GM21825 (cell line): Measurements from ENCODE around the gene ZNF860.
A peak's percentile ranks its signal among the peaks of the same experiment; 100 is the strongest.

Source experiments
- ATAC-seq: cut with Tn5 transposase; IDR thresholded peaks from one replicate; pipeline ENCODE4 v1.9.1; 2021; ENCODE audit warnings: mild to moderate bottlenecking, moderate library complexity; ENCODE audit not compliant: unreplicated experiment

The ZNF860 gene

GRCh38 chr3:31981206-31982181 is at the start of gene ZNF860, which contains the start of gene OSBPL10:
ZNF860 (plus strand) TSS chr3:31981750; CDS start chr3:31989080, 7,330 bp downstream.
OSBPL10 (minus strand) TSS chr3:31981262; CDS start chr3:31981179, 83 bp downstream.
- ATAC-seq, result no peak

DNA sequence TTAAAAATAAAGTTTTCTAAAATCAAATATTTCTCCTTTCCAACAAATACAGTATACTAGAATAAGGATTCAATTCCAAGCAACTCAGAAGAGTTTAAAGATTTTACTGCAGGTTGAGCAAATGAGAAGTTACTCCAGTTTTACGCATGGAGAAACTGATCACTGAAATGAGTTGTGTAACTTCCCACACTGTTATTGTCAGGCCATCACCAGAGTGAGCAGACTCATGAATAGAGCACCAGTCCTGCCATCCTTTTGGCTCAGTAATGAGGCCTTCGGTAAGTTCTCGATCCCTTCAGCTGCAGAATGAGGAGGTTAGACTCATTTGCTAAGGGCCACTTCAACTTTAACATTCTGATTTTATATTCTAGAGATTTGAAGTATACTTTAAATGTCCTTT is 48.6 kb upstream of the ZNF860 start:
- no peak for ATAC-seq

DNA sequence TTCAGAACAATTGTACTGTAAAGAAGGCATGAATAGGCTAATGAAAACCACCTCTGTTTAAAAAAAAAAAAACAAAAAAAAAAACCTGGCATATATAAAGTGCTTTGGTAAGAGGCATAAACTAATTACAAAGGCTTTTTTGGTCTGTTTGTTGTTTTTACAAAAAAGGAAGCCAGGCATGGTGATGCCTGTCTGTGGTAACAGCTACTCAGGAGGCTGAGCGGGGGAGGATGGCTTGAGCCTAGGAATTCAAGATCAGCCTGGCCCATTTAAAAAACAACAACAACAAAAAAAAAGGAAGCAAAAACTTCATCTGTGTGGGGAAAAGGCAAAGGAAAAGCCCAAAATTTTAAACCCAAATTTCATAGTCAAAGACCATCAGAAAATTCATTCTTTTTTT is 47.5 kb upstream of the ZNF860 start:
- no peak for ATAC-seq

- no peak for ATAC-seq
Measured at GRCh38 chr3:31934866-31935265, 46.7 kb upstream of the ZNF860 start.

GRCh38 chr3:31936420-31937060 is 45.0 kb upstream of the ZNF860 start:
- no peak for ATAC-seq

- ATAC-seq, result no peak
Measured at GRCh38 chr3:31937225-31937624, 44.3 kb upstream of the ZNF860 start.

DNA sequence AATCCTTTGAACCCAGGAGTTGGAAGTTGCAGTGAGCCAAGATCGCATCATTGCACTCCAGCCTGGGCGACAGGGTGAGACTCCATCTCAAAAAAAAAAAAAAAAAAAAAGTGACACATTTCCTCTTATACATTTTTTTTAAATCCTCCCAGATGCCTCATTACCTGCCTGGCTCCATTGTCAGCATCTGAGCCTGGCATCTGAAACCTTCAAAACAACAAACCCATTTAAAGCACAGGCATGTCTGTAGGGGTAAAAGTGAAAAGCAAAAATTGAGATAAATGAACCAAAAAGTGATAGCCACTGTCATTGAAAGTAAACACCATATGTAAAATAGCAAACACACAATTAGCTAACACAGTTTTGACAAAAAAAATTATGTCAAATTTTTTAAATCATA is 39.1 kb upstream of the ZNF860 start:
- no peak for ATAC-seq

- no peak for ATAC-seq
Measured at GRCh38 chr3:31943041-31943440, 38.5 kb upstream of the ZNF860 start.

- no peak for ATAC-seq
Measured at GRCh38 chr3:31945738-31946052, 35.9 kb upstream of the ZNF860 start.

- no peak for ATAC-seq
Measured at GRCh38 chr3:31946484-31947081, 35.0 kb upstream of the ZNF860 start.

DNA sequence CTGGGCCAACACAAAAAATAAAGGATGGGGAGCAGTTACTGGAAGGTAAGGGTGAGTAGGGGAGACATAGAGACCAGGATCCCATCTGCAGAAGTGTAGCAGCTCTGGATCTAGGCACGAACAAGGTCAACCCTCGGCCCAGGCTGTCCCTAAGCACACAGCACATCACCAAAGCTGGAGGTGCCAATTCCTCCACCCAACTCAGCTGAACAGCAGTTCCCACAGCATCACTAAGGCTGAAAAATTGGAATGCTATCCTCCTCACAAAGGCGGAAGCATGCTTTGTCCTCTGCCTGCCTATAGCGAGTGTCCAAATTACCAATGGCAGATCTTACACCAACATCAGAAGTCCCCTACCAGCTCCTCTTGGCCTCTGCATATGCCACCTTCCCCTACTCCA is 34.4 kb upstream of the ZNF860 start:
- ATAC-seq, result no peak

DNA sequence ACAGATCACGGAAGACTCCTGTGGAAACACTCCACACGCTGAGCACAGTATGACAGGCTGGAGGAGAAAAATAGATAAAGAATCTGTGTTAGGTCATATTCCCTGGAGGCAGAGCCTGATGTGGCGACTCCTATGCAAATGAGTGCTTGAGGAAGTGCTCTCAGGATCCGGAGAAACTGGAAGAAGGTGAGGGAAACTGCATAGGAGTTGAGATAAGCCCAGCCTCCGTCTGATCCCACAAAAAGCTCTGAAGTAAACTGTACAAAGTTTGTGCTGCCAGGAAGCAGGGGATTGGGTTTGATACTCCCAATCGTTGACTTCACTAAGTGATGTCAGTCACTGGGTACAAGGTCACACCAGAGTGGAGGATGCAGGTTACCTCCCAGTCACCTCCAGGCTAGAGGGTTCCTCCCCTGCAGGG is 33.9 kb upstream of the ZNF860 start:
- no peak for ATAC-seq

DNA sequence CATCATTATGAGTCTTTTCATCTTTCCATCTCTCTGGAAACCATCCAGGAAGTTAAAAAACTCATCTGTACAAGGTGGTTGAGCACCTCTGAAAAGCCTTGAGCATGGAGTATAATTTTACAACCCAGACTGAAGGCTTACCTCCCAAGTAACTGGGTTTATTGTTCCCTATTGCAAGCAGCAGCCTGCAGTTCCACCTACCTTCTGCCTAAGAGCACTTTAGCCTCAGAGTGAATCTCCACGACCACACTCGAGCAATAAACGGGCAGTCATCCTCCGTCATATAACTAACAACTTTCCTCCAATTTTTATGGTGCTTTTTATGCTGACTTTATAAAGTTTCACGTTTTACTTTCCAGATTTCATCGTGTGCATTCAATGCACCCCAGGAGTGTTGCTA is 33.3 kb upstream of the ZNF860 start:
- no peak for ATAC-seq

DNA sequence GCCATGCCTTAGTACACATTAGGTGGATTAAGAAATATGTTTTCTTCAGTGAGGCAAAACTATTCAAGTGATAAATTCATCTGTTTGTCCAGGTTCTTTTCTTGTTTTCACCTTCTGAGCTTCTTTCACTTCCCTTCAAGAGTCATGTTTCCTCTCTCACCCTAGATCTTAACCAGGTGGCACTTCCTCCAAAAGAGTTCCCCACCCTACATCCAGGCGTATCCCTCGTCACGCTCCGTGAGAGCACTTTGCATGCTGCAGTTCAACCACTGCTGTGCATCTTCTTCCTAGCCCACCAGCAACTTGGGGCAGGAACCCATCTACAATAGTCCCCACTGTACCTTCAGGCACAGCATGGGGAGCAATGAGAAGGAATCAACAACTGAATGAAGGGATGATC is 29.3 kb upstream of the ZNF860 start:
- ATAC-seq, result peak; percentile 93

GRCh38 chr3:31953091-31953490 is 28.5 kb upstream of the ZNF860 start:
- no peak for ATAC-seq

DNA sequence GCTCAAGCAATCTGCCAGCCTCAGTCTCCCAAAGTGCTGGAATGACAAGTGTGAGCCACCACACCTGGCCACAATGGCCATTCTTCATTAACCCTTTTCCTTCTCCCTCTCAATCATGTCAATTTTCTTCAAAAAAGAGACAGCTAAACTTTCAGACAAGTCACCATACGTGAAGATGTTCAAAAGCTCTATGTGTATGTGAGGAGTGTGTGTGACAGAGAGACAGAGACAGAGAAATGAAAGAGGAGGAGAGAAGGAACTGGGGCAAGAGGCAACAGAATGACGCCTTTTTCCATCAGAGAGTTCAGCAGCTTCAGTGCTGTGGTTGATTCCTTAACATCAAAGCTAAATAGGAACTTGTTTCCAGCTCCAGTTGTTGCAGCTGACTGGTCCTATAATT is 27.9 kb upstream of the ZNF860 start:
- ATAC-seq, result no peak

GRCh38 chr3:31955581-31955980 is 26.0 kb upstream of the ZNF860 start:
- no peak for ATAC-seq

DNA sequence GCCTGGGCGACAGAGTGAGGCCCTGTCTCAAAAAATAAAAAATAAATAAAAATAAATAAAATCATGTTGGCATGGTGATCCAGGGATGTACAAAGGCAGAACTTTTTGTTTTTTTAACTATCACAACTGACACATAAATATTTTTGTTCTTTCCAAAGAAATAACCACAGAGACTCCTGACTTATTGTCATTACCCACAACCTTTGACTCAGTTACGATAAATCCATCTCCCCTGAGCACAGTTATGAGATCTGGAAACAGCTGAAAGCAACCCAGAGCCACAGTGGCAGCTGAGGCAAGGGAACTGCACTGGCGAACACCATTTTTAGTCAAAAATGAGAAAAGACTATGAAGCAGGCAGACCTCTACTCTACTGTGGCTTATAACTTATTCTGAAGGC is 24.4 kb upstream of the ZNF860 start:
- ATAC-seq, result no peak

DNA sequence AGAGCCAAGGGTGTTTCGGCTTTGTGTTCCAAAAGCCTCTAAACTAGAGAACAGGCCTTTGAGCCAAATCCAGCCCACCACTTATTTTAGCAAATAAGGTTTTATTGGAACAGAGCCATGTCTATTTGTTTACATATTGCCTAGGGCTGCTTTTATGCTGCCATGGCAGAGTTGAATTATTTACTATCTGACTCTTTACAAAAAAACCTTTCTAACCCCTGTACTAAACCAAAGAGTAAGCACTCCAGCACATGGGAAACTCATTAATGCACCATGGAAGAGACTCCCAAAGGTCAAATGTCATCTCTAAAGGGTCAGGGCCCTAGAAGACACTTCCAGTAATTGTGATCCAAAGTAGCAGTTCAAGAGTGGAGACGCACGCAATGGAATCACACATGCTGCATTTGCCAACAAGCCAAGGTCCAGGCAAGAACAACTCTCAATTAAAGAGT is 22.8 kb upstream of the ZNF860 start:
- no peak for ATAC-seq

GRCh38 chr3:31959251-31959650 is 22.3 kb upstream of the ZNF860 start:
- ATAC-seq, result no peak

DNA sequence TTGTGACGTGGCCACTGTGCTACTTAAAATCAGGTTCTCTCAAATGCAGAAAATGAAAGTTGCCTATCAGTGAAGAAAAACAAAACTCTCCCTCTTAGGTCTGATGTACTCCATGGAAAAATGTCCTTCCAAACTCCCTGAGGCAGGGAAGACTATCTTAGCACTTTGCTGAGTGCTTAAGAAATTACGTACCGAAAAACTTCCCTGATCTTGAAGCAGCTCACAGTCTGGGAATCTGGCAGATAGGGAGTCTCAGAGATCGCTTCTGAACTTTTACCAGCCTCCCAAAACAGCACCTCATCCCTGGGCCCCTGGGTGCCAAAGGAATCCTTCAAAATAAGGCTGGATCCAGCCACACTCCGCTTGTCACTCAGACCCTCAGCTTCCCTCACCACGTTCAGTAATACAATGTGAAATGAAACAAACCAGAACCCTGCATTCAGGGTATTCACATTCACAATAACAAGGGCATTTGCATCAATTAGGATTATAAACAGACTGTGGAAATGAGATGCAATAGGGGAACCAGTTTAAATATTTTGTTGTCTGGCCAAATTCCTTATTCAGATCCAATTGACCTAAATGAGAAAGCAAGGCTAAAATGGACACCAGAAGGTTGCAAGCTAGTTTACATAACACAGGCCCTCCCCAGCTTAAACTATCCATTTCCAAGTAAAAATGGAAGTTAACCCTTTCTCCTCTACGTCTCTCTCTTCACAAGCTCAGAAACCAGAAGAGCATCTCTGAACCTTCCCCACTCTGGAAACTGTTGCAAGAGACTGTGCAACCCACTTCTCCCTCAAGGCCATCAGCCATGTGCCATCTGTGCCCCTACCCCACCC is 21.4 kb upstream of the ZNF860 start:
- ATAC-seq, result no peak
